C4-2B (cell line): ENCODE data around the gene APLNR.

Experiments
- CTCF ChIP-seq: fragments of 450-650 bp; conservative IDR thresholded peaks from 2 replicates; pipeline ENCODE4 v1.5.1; 2017; ENCODE audit warnings: mild to moderate bottlenecking
- ZFX ChIP-seq: fragments of 450-650 bp; IDR thresholded peaks from 2 replicates; pipeline ENCODE4 v1.6.1; 2017

- TF ChIP-seq CTCF (no peak), ZFX (no peak)
These were observed 45.5 kb downstream of the APLNR start for GRCh38 chr11:57191311-57192219.
